Peyer's patch (tissue), 4 donors: Measurements from ENCODE around the gene MACROD2.

Experiments
- POLR2A ChIP-seq, 2 donors: fragments of 450-650 bp; IDR thresholded peaks; one replicate each; pipeline ENCODE4 v1.5.1; 2017; ENCODE audit warnings: antibody characterized with exemption in 2 of 2, mild to moderate bottlenecking in 2 of 2, moderate library complexity in 2 of 2
- TF ChIP-seq, protein P1 (sequence below), 6 experiments: fragments of 450-650 bp in 4 of 6; fragments of 200-600 bp in 2 of 6; sonication (generic) in 1 of 6; IDR thresholded peaks; one replicate each; pipeline ENCODE4 v1.5.1; 2017 to 2019; ENCODE audit warnings: antibody characterized with exemption in 6 of 6, mild to moderate bottlenecking in 3 of 6, moderate library complexity in 1 of 6

DNA sequence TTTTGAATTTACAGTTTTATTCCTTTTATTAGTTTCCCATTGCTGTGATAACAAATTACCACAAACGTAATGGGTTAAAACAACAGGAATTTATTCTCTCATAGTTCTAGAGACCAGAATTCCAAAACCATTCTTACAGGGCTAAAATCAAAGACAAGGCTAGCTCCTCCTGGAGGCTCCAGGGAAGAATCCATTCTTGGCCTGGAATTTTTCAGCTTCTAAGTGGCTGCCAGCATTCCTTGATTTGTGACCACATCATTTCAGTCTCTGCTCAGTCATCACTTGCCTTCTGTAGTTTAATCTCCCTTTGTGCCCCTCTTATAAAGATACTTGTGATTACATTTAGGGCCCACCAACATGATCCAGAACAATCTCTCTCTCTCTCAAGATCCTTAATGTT is 4.0 kb upstream of the MACROD2 start:
- TF ChIP-seq, protein P1, sequence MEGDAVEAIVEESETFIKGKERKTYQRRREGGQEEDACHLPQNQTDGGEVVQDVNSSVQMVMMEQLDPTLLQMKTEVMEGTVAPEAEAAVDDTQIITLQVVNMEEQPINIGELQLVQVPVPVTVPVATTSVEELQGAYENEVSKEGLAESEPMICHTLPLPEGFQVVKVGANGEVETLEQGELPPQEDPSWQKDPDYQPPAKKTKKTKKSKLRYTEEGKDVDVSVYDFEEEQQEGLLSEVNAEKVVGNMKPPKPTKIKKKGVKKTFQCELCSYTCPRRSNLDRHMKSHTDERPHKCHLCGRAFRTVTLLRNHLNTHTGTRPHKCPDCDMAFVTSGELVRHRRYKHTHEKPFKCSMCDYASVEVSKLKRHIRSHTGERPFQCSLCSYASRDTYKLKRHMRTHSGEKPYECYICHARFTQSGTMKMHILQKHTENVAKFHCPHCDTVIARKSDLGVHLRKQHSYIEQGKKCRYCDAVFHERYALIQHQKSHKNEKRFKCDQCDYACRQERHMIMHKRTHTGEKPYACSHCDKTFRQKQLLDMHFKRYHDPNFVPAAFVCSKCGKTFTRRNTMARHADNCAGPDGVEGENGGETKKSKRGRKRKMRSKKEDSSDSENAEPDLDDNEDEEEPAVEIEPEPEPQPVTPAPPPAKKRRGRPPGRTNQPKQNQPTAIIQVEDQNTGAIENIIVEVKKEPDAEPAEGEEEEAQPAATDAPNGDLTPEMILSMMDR (IDR thresholded peaks at IDR 0.05), result no peak
- no peak for TF ChIP-seq POLR2A (IDR thresholded peaks at IDR 0.05)
